ENCODE results near the gene FMO3.

DNA sequence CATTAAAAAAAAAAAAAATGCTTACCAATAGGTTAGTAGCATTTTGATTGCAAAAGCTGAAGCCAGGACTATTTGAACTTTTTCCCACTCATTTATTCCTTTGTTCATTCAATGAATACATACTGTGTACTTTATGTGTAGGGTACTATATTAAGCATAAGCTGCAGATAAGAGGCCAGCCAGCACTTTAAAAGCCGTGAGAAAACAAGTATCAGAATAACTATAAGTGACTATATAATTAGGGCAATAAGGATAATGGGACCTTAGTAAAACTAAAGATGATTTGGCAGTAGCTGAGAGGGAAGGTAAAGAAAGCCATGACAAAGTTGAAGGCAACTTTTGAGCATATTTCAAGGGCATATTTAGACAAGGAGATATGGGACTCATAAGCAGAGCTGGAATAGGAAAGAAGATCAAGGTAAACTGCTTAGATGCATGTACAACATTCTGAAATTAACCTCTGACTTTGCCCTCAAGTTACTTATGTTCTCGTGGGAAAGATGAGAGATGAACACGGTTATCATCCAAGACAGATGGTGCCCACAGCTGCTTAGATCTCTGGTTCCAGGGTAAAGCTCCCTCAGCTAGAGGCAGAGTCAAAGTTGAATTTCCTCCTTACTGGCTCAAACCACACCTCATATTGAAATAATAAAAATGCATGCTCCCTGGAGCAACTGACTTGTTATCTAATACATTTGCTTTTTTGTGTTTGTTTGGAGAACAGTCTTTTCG is 50.4 kb downstream of the FMO3 start:
- TF ChIP-seq CTCF (IDR thresholded peaks at IDR 0.05) (no peak), POLR2A (IDR thresholded peaks at IDR 0.05) (no peak)

All from ovary (tissue), 3 donors.